Body of pancreas (tissue), 4 donors: ENCODE measurements around the gene NTSR1. TPM values are rescaled to one million over a fixed set of nuclear protein-coding genes. Genes with fewer than 3 reads are reported as not detected.

Experiments
- ATAC-seq: fragments of 150-250 bp; one replicate; pipeline ENCODE4 v1.9.1; 2016
- DNase-seq, 4 donors: peaks; one replicate each; pipeline ENCODE4 v3.0.0-alpha.2; 2019
- H3K27ac ChIP-seq, 4 donors: fragments of 200-600 bp; sonication (generic); 1 replicate in 3 of 4; 2 replicates in 1 of 4; pipeline versions ENCODE4 v1.5.1 to v1.6.1; 2016 to 2019; ENCODE audit warnings: mild to moderate bottlenecking in 1 of 4, mixed read lengths in 1 of 4, moderate library complexity in 1 of 4
- H3K27me3 ChIP-seq, 2 donors: fragments of 200-600 bp; sonication (generic); one replicate each; pipeline ENCODE4 v1.6.0; 2016; ENCODE audit warnings: mild to moderate bottlenecking in 1 of 2
- H3K36me3 ChIP-seq, 2 donors: fragments of 200-600 bp; sonication (generic); replicated peaks in 1 of 2; 2 replicates each; pipeline ENCODE4 v1.5.1; 2016; ENCODE audit warnings: low read depth in 2 of 2; ENCODE audit not compliant: insufficient read depth in 1 of 2
- H3K4me1 ChIP-seq: fragments of 200-600 bp; sonication (generic); one replicate; pipeline ENCODE4 v1.6.0; 2016
- H3K4me3 ChIP-seq, 2 donors: fragments of 200-600 bp; sonication (generic); 1 replicate in 1 of 2; 2 replicates in 1 of 2; pipeline ENCODE4 v1.5.1; 2016 to 2019
- H3K9me3 ChIP-seq, 3 donors: fragments of 200-600 bp; sonication (generic); 1 replicate in 2 of 3; 2 replicates in 1 of 3; pipeline ENCODE4 v1.5.1; 2016
- POLR2A ChIP-seq, 3 donors: fragments of 450-650 bp; IDR thresholded peaks; one replicate each; pipeline ENCODE4 v1.6.1; 2016; ENCODE audit warnings: antibody characterized with exemption in 3 of 3, mild to moderate bottlenecking in 2 of 3
- WGBS, 2 donors: methylation state at CpG; one replicate each; pipeline ENCODE4 v1.1.5; 2017; 5-methylcytosine and 5-hydroxymethylcytosine counted together
- intact Hi-C: fragments of 100-400 bp; cut with DNase I; formaldehyde crosslinking; loops from one replicate; pipeline ENCODE4 v1.15.1; 2023
- total RNA-seq, 2 donors: library from RNA; depleted of rRNA; stranded (reverse); fragments of >200 nt; gene quantifications; one replicate each; pipeline ENCODE4 v1.1.0, GENCODE V29; 2016
- TF ChIP-seq, protein P1 (sequence below), 7 experiments: fragments of 450-650 bp in 4 of 7; fragments of 200-600 bp in 3 of 7; sonication (generic) in 3 of 7; IDR thresholded peaks; one replicate each; pipeline ENCODE4 v1.5.1; 2016 to 2019; ENCODE audit warnings: antibody characterized with exemption in 7 of 7

NTSR1 gene
- total RNA-seq, 2 donors from 2014 or later: not detected

- H3K9me3 ChIP-seq: no peaks in the 10 kb centered on the region
- intact Hi-C loops: no loop called here
- ATAC-seq (no peak), DNase-seq (peak in 1 of 4 donors; percentile 8)
- no peaks in the 10 kb centered on the region for H3K27me3 ChIP-seq
- no peak overlapping the region for H3K4me3 ChIP-seq
- WGBS, 2 donors: 17 to 75% methylated on average over 1 to 9 of the region's 9 CpGs
- no peak for TF ChIP-seq POLR2A (IDR thresholded peaks at IDR 0.05)
- TF ChIP-seq, protein P1, sequence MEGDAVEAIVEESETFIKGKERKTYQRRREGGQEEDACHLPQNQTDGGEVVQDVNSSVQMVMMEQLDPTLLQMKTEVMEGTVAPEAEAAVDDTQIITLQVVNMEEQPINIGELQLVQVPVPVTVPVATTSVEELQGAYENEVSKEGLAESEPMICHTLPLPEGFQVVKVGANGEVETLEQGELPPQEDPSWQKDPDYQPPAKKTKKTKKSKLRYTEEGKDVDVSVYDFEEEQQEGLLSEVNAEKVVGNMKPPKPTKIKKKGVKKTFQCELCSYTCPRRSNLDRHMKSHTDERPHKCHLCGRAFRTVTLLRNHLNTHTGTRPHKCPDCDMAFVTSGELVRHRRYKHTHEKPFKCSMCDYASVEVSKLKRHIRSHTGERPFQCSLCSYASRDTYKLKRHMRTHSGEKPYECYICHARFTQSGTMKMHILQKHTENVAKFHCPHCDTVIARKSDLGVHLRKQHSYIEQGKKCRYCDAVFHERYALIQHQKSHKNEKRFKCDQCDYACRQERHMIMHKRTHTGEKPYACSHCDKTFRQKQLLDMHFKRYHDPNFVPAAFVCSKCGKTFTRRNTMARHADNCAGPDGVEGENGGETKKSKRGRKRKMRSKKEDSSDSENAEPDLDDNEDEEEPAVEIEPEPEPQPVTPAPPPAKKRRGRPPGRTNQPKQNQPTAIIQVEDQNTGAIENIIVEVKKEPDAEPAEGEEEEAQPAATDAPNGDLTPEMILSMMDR (IDR thresholded peaks at IDR 0.05): no peak
- no peaks in the 10 kb centered on the region for H3K36me3 ChIP-seq
- H3K4me1 ChIP-seq: no peaks in the 10 kb centered on the region
- H3K27ac ChIP-seq: no peak overlapping the region
Measured at GRCh38 chr20:62745952-62746288, 37.3 kb downstream of the NTSR1 start.

DNA sequence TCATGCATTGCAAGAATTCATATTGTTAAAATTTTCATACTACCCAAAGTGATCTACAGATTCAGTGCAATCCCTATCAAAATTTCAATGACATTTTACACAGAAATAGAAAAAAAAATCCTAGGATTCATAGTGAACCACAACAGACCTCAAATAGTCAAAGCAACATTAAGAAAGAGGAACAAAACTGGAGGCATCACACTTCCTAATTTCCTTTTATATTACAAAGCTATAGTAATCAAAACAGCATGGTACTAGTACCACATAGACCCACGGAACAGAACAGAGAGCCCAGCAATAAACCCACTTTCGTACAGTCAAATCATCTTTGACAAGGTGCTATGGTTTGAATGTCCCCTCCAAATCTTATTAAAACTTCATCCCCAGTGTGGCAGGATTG, 39.7 kb downstream of the NTSR1 start:
- H3K4me1 ChIP-seq: peaks cover 7% of the 10 kb centered on the region
- H3K27me3 ChIP-seq: no peaks in the 10 kb centered on the region
- no peak overlapping the region for H3K4me3 ChIP-seq
- no peak for ATAC-seq
- no peak overlapping the region for H3K27ac ChIP-seq
- no peak for DNase-seq
- no peaks in the 10 kb centered on the region for H3K9me3 ChIP-seq
- TF ChIP-seq POLR2A (IDR thresholded peaks at IDR 0.05): no peak
- TF ChIP-seq, protein P1 (IDR thresholded peaks at IDR 0.05): no peak
- no peaks in the 10 kb centered on the region for H3K36me3 ChIP-seq
- 41 to 60% methylated on average over 2 of the region's 2 CpGs for WGBS, 2 donors
- intact Hi-C loops: no loop called here

DNA sequence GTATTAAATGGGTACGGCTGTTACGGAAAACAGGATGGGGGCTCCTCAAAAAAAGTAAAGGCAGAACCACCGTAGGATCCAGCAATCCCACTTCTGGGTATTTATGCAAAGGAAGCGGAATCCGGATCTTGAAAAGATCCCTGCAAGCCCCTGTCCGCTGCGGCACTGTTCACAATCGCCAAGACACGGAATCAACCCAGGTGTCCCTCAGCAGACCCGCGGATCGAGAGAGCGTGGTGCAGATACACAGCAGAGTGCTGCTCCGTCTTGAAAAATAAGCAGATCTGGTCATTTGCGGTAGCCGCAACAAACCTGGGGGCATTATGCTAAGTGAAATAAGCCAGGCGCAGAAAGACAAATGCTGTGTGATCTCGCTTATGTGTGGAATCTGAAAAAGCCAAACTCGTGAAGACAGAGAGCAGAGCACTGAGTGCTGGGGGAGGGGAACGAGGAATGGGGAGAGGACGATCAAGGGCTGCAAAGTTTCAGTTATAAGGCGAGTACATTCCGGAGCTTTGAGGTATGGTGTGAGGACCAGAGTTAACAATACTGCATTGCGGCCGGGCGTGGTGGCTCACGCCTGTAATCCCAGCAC, 41.3 kb downstream of the NTSR1 start:
- intact Hi-C loops: no loop called here
- Histone ChIP-seq H3K4me3 (no peak overlapping the region), H3K4me1 (peaks cover 7% of the 10 kb centered on the region), H3K27ac (no peak overlapping the region), H3K9me3 (no peaks in the 10 kb centered on the region), H3K36me3 (no peaks in the 10 kb centered on the region), H3K27me3 (no peaks in the 10 kb centered on the region)
- TF ChIP-seq, protein P1 (IDR thresholded peaks at IDR 0.05): no peak
- no peak for TF ChIP-seq POLR2A (IDR thresholded peaks at IDR 0.05)
- ATAC-seq (no peak), DNase-seq (peak in 1 of 4 donors; percentile 4)
- 63 to 71% methylated on average over 27 of the region's 27 CpGs for WGBS, 2 donors

GRCh38 chr20:62751551-62752150, 43.0 kb downstream of the NTSR1 start:
- intact Hi-C loops: no loop called here
- H3K4me3 ChIP-seq: no peak overlapping the region
- no peaks in the 10 kb centered on the region for H3K36me3 ChIP-seq
- no peaks in the 10 kb centered on the region for H3K27me3 ChIP-seq
- peak in 1 of 4 donors; percentile 10 for DNase-seq
- WGBS, 2 donors: 52 to 67% methylated on average over 11 to 14 of the region's 14 CpGs
- H3K4me1 ChIP-seq: peaks cover 7% of the 10 kb centered on the region
- no peaks in the 10 kb centered on the region for H3K9me3 ChIP-seq
- H3K27ac ChIP-seq: no peak overlapping the region
- ATAC-seq: no peak
- TF ChIP-seq, protein P1 (IDR thresholded peaks at IDR 0.05): no peak
- no peak for TF ChIP-seq POLR2A (IDR thresholded peaks at IDR 0.05)

DNA sequence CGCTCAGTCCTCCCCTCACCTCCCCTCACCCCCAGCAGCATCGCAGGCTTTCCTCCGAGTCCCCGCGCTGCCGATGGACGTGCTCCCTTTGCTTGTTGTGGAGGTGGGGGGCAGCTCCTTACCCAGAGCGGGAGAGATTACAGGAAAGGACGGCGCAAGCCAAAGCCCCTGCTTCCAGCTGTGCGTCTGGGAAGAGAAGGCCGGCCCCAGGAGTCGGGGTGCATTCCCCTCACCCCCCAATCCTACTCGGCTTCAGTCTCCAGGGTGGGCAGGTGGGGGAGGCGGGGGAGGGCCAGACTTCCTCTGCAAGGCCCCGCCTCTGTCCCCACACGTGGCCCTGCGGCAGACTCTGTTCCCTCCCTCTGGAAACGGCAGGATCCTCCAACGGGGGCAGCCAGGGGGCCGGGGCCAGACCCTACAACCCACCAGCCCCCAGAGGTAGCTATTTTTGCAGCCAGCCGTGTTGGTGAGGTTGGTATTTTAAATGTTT, 43.6 kb downstream of the NTSR1 start:
- Histone ChIP-seq H3K27me3 (no peaks in the 10 kb centered on the region), H3K36me3 (no peaks in the 10 kb centered on the region), H3K4me3 (no peak overlapping the region), H3K4me1 (peaks cover 7% of the 10 kb centered on the region), H3K9me3 (no peaks in the 10 kb centered on the region), H3K27ac (no peak overlapping the region)
- intact Hi-C loops: no loop called here
- ATAC-seq (peak; percentile 22), DNase-seq (peak in 1 of 4 donors; percentile 2)
- TF ChIP-seq, protein P1 (IDR thresholded peaks at IDR 0.05): no peak
- no peak for TF ChIP-seq POLR2A (IDR thresholded peaks at IDR 0.05)
- 11 to 25% methylated on average over 13 to 22 of the region's 22 CpGs for WGBS, 2 donors
